Measurements from ENCODE around the gene FAM216A.
"Not testable (repeated sequence)": the region's sequence is repeated elsewhere in the genome, so short reads cannot be mapped to it uniquely, and the experiment has no call there.

GRCh38 chr12:110520876-110521712 lies 52.4 kb downstream of the FAM216A start:
- not testable (repeated sequence) for TF ChIP-seq EZH2 (IDR thresholded peaks at IDR 0.05; ENCODE audit: insufficient read depth, poor library complexity, severe bottlenecking); EZH2phosphoT487 (IDR thresholded peaks at IDR 0.05; ENCODE audit: insufficient read depth, low read depth)
